Right ventricle myocardium inferior (tissue), 1 donor: Measurements from ENCODE around the gene CAMTA1. TPM values are rescaled to one million over a fixed set of nuclear protein-coding genes. Genes with fewer than 3 reads are reported as not detected.

ENCODE experiments used
- ATAC-seq: fragments of 200-7000 bp; cut with Tn5 transposase; one replicate; pipeline ENCODE4 v1.9.1; 2020; ENCODE audit warnings: mild to moderate bottlenecking, moderate library complexity
- DNase-seq: peaks from one replicate; pipeline ENCODE4 v3.0.0; 2021; ENCODE audit errors: missing footprints
- intact Hi-C: fragments of 100-400 bp; cut with DNase I; formaldehyde crosslinking; loops from one replicate; pipeline ENCODE4 v1.11.0; 2022
- total RNA-seq: library from RNA; stranded (reverse); fragmentation: NEBNext Ultra II Directional; extraction: Animal tissue kit (Norgen Biotek cat#: 25700); gene quantifications from one replicate; pipeline ENCODE4 v1.2.1, GENCODE V29; 2021
- donor health status: DM: no; HTN: yes; CAD: no; lungs with severe emphysema.

The CAMTA1 gene
- total RNA-seq, 1 donor from 2014 or later, result 159 TPM

DNA sequence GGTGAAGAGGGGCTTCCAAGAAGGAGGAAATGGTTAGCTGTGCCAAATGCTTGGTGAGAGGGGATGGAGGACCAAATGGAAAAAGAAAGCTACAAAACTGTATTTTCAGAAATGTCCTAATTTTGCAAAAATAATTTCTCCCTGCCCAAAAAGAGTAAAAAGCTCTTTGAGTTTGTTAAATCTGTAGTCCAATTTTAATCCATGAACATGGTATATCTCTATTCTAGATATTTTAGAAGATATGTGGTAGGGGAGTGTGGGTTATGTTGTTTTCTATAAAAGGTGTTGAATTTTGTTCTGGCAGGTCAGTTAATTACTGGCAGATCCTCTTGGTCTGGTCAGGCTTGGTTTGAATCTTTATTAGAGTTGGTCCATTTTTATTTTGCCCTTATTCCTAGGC, 511.7 kb downstream of the CAMTA1 start:
- intact Hi-C loops, result no loop called here
- no peak for ATAC-seq

DNA sequence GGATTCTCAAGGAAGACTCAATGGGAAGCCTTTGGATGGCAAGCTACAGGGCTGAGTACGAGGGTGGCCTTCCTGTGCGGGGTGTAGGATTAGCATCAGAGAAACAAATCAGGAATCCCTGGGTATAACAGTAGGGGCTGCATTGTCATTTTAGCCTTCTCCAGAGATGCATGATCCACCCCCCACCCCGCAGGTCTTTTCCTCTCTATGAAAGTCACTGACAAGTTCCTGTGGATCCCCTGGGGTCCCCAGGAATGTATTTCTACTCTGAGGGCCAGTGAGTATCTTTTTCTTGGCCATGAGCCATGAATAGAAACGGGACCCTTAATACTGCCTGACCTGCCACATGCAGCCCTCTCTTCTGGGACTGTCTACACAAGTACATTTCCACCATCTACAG, 512.9 kb downstream of the CAMTA1 start:
- ATAC-seq (no peak), DNase-seq (no peak)
- intact Hi-C loops, result loop anchor here (2.0 kb wide), 1 partner anchor 219 kb away; no protein-coding TSS in a partner anchor

More for the DNA sequence above, 511.7 kb downstream of the CAMTA1 start:
- DNase-seq, result no peak

DNA sequence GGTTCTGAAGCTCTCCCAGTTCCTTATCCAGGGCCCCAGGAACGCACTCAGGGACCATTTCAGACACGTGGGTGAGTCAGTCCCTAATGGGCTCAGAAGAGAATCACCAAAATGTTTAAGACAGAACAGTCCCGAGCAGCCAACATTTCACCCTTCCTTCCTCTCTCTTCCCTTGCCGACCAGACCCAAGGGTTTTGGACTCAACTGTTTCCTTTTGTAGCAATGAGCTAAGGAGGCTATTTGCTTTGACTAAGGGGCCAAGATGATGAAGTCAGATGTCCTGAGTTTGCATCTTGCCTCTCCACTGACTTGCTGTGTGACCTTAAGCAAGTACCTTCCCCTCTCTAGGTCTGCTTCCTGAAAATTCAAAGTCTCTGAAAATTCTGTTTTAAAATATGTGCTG, 513.5 kb downstream of the CAMTA1 start:
- intact Hi-C loops, result loop anchor here (2.0 kb wide), 1 partner anchor 218 kb away; no protein-coding TSS in a partner anchor
- ATAC-seq (no peak), DNase-seq (no peak)

DNA sequence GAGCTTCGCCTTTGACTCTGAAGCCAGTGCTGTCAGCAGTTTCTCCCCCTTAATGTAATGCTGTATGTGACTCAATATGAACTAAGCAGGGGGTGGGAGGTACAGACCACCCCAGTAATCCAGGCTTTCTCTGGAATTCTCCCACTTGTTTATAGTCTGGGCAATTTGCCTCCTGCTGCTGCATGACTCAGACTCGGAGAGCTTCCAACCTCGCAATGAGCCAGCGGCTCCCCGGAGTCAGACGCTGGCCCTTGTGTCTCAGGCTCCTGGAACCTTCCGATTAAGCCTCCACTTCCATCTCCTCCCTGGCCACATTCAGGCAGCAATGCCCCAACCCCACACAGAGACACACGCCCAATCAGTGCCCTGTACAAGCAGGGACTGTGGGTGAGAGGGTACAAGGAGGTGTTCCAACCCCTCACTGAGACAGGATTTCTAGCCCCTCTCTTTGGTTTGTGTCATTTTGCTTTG, 514.1 kb downstream of the CAMTA1 start:
- ATAC-seq (peak; percentile 87), DNase-seq (no peak)
- intact Hi-C loops, result loop anchor here (2.0 kb wide), 1 partner anchor 217 kb away; no protein-coding TSS in a partner anchor

DNA sequence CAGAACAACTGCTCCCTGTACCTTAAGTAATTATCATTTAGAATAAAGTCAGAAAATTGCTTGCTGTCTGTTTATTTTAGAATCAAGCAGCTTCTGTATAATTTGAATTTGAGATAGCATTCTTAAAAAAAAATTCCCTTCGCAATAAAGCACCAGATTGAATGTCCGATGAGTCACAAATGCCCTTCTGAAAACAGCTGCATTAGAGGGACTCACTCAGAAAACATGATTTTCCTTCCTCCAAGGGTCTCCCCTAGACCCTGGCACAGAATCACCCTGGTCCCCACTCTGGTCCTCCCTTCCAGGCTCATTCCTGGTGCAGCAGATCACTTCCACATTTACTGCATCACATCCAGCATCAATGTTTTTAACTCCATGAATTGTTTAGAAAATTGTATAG, 514.7 kb downstream of the CAMTA1 start:
- DNase-seq (no peak), ATAC-seq (no peak)
- intact Hi-C loops, result loop anchor here (2.0 kb wide), 1 partner anchor 217 kb away; no protein-coding TSS in a partner anchor

DNA sequence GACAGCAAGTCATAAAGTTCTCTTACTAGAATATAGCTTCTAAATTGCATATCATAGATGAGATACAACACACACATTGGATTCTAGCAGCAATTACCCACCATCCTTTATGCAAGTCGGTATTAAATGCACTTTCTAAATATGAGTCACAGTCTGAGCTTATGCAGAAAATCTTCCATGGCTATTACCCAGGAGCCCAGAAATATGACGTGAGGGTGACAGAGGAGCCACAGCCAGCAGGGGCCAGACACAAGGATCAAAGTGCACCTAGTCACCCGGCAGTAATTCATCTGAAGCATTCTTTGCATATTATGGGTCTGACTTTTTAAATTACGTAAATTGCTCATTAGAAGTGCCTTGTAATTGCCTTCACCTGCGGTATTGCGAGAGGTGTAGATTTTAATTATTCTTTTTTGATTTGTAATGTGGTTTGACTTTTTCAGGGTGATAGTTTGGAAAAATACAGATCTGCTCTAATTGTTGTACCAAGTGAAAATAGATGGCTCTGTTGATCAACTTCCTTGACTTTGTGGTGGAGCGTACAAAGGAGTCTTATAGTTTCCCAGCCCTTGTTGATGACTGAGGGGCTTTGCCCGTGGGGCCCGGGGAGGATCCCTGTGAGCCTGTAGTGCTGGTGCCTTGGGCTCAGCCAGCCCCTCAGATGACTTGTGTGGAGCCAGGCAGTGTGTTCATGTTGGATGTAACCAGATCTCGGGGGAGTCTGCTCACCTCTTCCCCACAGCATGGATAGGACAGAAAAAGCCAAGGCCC, 515.8 kb downstream of the CAMTA1 start:
- no peak for ATAC-seq
- intact Hi-C loops, result no loop called here
- DNase-seq, result no peak

DNA sequence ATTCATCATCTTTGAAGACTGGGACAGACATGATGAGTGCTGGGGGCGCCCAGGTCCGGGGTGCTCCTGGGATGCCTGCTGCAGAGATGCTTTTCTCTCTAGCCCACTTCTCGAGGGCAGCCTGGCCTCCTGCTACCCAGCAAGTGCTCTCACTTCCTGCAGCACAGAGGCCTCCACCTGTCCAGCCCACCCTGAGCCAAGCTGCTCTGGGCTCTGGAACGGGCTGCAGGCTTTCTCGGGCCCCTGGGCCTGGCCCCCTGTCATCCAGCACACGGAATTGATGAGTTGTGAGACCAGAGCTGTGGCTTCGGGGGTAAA, 516.4 kb downstream of the CAMTA1 start:
- DNase-seq (no peak), ATAC-seq (no peak)
- intact Hi-C loops, result no loop called here

DNA sequence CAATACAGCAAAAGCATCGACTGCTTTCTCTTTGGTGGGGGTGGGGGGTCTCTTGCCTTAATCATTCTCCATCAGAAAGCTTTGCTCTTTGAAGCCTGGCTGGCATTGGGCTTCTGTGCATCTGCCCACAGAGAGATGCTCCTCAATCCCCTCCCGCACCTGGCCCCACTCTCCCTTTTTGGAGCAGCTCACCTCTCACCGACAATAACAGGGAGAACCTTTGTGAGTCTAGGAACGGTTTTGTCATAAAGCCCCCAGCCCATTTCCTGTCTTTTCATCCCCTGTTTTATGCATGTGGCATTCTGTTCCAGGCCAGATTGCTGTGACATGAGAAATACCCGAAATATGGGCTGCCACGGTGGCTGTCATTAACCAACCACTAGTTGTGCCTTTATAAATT, 516.9 kb downstream of the CAMTA1 start:
- intact Hi-C loops, result no loop called here
- ATAC-seq (no peak), DNase-seq (no peak)

DNA sequence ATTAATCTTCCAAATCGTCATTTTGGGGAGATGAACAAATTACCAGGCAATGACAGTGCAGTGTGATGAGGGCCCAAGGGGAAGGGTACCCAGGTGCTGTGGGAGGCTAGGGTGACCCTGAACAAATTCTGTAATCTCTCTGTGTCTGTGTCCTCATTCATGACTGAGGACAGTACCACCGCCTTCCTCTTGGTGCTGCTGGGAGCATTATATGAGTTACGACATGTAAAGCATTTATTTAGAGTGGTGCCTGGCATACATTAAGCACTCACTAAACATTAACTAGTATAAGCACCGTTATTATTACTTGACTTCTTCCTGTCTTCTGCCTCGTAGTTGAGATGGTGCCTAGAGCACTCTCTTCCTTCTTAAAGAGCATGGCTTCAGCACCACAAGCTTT, 517.6 kb downstream of the CAMTA1 start:
- intact Hi-C loops, result no loop called here
- ATAC-seq, result no peak

DNA sequence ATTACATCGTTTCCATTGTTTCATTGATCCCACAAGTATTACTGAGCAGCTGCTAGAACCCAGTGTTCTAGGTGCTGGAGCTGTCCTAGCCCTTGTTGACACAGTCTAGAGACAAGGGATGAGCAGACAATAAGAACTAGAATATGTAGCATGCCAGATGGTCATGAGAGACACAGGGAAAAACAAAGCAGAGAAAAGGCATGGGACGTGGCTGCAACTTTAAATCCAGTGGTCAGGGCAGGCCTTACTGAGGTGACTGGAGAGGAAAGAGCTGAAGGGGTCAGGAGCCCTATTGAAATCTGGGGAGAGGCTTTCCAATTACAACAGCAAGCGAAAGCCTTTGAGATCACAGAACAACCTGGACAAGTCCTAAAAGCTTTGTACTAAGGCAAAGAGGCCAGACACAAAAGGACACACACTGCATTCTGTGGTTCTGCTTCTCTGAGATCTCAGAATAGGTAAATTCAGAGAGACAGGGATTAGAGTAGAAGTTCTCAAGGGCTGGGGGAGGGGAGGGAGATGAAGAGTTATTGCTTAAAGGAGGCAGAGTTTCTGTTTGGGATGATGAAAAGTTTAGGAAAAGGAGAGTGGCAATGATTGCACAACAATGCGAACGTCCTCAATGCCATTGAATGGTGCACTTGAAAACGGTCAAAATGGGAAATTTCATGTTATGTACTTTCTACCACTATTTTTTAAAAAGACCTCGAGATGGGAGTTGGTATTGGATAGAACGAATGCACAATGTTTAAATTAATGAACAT, 518.5 kb downstream of the CAMTA1 start:
- DNase-seq (no peak), ATAC-seq (no peak)
- intact Hi-C loops, result no loop called here

More for the DNA sequence above, 517.6 kb downstream of the CAMTA1 start:
- DNase-seq, result no peak

DNA sequence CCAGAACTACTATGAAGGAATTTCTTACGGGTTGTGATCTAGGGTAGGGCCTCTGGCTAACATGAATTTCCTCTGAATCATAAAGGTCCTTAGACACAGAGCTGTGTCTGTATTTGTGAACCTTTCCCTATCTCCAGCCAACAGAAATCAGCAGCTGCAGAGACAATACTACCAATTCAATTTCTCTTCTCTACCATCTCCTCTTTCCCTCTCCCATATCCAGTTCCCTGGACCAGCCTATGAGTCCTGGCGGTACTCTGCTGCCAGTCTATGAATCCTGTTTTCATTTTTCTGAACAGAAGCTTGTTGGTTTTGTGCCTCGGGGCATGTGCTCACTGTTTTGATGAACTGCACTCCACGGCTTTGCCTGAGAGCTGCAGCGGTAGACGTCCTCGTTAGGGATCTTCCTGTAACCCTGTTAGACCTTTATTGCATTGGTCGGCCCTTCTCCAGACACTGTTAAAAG, 527.9 kb downstream of the CAMTA1 start:
- intact Hi-C loops, result no loop called here
- no peak for DNase-seq
- no peak for ATAC-seq

DNA sequence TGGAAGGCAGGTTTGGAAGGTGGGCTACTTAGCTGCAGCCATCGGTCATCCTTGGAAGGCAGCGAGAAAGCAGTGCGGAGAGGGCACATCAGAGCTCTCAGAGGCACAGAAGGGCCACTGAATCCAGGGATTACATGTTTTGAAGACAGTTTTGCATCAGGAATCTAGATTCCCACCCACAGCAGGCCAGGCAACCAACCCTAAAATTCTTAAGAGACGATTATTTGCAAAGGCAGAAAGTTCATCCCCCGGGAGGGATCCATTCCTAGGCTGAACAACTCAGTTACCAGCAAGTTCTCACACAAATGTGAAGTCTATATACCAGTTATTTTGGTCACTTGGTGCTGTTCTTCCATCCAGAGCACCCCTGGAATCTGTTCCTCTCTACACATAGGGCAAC, 528.6 kb downstream of the CAMTA1 start:
- intact Hi-C loops, result no loop called here
- no peak for ATAC-seq
- DNase-seq, result no peak

DNA sequence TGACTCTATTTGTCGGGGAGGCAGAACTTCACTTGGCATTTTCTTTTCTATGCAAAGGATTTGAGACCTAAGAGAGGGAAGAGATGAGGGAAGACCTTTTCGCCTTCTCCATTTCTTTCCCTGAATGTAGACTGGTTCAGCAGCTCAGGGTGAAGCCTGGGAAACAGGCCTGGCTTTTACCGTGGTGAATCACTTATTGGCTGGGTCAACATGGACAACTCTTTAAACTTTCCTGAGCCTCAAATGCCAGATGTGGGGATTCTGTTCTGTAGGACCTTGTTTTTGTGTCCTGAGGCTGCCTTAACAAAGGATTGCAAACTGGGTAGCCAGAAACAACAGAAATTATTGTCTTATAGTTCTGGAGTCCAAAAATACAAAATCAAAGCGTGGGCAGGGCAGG, 530.1 kb downstream of the CAMTA1 start:
- ATAC-seq (no peak), DNase-seq (no peak)
- intact Hi-C loops, result no loop called here

DNA sequence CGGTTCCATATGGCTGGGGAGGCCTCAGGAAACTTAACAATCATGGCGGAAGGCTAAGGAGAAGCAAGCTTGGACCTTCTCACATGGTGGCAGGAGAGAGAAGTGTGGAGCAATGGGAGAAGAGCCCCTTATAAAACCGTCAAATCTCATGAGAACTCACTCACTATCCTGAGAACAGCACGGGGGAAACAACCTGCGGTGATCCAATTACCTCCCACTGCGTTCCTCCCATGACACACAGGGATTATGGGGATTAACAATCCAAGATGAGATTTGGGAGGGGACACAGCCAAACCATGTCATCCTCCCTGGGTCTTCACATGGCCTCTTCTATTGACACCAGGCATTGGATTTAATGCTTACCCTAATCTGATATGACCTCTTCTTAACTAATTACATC, 530.7 kb downstream of the CAMTA1 start:
- DNase-seq (no peak), ATAC-seq (no peak)
- intact Hi-C loops, result no loop called here

DNA sequence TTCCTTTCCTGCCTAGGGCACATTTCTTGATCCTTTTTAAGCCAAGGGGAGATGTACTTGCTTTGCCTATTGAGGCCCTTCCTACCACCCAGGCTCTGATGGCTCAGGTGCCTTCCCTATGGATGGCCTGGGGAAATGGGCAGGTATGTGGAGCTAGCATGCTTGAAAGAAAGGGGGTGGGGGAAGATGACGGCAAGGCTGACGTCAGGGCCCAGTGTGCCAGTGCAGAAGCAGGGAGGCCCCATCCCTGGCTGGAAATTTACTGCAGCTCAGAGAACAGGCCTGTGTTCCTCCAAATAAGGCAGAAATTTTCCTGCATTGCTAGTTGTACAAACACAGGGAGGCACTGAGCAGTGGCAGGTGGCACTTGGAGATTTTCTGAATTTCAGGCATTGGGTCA, 532.6 kb downstream of the CAMTA1 start:
- DNase-seq (no peak), ATAC-seq (no peak)
- intact Hi-C loops, result no loop called here

DNA sequence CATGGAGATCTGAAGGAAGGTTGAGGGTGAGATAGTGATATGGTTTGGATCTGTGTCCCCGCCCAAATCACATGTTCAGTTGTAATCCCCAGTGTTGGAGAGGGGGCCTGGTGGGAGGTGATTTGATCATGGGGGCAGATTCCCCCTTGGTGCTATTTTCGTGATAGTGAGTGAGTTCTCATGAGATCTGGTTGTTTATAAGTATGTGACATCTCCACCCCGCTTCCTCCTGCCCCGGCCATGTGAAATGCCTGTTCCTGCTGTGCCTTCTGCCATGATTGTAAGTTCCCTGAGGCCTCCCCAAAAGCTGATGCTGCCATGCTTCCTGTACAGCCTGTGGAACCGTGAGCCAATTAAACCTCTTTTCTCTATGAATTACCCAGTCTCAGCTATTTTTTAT, 533.9 kb downstream of the CAMTA1 start:
- DNase-seq, result no peak
- no peak for ATAC-seq
- intact Hi-C loops, result no loop called here

DNA sequence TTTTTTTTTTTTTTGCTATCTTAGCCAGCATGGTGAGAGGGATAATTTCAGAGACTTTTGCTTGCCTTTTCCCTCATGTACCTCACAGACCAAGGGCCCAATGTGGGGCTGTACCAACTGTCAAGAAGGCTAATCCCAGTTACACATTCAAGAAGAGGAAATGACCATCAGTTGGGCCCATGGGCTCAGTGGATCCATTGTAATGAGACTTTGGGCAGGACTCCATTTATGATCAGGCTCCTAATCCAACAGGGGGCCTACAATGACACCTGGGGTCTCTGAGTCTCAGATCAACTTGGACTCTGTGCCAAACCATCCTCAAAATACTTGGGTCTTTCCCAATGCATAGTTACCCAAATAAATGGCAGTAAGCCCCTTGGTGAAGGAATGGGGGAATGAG, 535.4 kb downstream of the CAMTA1 start:
- intact Hi-C loops, result no loop called here
- no peak for ATAC-seq
- DNase-seq, result no peak

DNA sequence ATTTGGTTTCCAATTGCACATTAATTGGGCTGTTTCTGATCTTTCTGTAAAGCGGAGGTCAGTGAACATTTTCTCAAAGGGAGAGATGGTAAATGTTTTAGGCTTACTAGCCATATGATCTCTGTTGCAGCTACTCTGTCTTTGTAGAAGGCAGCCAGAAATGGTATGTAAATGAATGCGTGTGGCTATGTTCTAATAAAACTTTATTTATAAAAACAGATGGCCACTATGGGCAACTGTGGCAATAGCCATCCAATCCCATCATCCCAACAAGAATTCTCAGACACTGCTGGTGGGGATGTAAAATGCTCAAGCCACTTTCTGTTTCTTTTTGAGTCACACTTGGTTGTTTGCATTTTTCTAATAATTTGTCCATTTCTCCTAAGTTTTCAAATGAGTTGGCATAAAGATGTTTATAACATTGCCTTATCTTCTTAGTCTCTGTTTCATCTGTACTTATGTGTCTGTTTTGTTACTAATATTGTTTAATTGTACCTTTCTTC, 537.1 kb downstream of the CAMTA1 start:
- ATAC-seq (no peak), DNase-seq (no peak)
- intact Hi-C loops, result no loop called here

DNA sequence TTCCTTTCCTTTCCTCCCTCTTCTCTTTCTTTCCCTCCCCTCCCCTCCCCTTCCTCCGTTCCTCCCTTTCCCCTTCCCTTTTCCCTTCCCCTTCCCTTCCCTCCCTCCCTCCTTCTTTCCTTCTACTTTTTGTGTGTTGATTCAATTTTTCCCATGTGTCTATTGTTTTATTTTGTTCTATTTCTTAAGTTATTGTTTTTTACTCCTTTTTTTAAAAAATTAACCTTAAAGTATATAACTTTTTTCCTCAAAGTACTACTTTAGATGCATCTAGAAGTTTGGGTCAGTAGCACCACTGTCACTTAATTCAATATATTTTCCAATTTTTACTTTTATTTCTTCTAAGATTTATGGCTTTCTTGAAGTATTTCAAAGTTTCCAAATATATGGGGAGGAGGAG, 537.7 kb downstream of the CAMTA1 start:
- intact Hi-C loops, result no loop called here
- DNase-seq (no peak), ATAC-seq (no peak)

DNA sequence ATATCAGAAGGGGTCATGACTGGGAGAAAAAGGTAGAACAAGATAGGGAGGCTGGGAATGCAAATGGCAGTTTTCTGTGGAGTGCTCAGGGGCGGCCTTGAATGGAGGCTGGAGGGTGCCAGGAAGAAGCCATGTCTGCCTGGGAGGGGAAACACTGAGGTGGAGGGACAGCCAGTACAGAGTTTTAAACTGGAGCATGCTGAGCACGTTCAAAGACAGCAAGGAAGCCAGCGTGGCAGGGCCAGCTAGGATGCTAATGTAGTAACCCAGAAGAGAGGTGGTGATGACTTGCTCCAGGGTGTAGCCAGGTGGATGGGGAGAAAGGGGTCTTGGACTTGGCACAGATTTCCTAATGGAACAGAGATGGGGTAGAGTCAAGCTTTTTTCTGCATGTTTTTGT, 540.0 kb downstream of the CAMTA1 start:
- DNase-seq, result no peak
- intact Hi-C loops, result no loop called here
- ATAC-seq, result no peak
